Measurements from ENCODE around the gene PCK2. TPM values are rescaled to one million over a fixed set of nuclear protein-coding genes. Genes with fewer than 3 reads are reported as not detected.

The PCK2 gene
- total and polyA plus RNA-seq, 2 of the 8 experiments (the other 6 are each of a cell fraction or from before 2014, with no cell fraction given), result 81.9 to 115 TPM

- Histone ChIP-seq H3K27me3 (replicated peaks in 1 of 4; ENCODE audit: control insufficient read depth in 3 of 4, extremely low read depth in 1 of 4, insufficient read depth in 3 of 4, low read length in 3 of 4) (no peaks in the 10 kb centered on the region), H3K14ac (ENCODE audit: insufficient read length) (no peak overlapping the region), H3K4me2 (ENCODE audit: insufficient read depth in 1 of 2, low read depth in 2 of 2, low read length in 2 of 2) (no peak overlapping the region), H2BK120ac (replicated peaks; ENCODE audit: low read depth, low read length) (no peak overlapping the region), H3K4ac (replicated peaks; ENCODE audit: insufficient read length, low read depth, low read length) (no peak overlapping the region), H3K36me3 (ENCODE audit: control insufficient read depth in 2 of 4, insufficient read depth in 4 of 4, low read length in 3 of 4) (peaks cover 14 to 32% (median 29%) of the 10 kb centered on the region in 4 experiments), H2BK12ac (ENCODE audit: low read depth, low read length) (no peak overlapping the region), H4K5ac (ENCODE audit: insufficient read length, low read depth, low read length) (no peak overlapping the region), H2BK20ac (ENCODE audit: low read length) (no peak overlapping the region), H4K8ac (ENCODE audit: extremely low read depth, insufficient read depth, low read length) (no peak overlapping the region), H2BK5ac (ENCODE audit: low read depth, low read length) (no peak overlapping the region), H3K4me3 (ENCODE audit: extremely low read depth in 1 of 4, insufficient read depth in 2 of 4, low read depth in 3 of 4, low read length in 4 of 4) (no peak overlapping the region), H3K4me1 (replicated peaks in 1 of 4; ENCODE audit: control insufficient read depth in 3 of 4, insufficient read depth in 4 of 4, low read length in 3 of 4) (peaks cover 0 to 10% (median 7%) of the 10 kb centered on the region in 4 experiments; a peak in 5 of 7 replicates), H2AFZ (ENCODE audit: low read length) (no peak overlapping the region), H4K20me1 (replicated peaks in 1 of 2; ENCODE audit: control insufficient read depth in 1 of 2, insufficient read depth in 2 of 2, low read length in 2 of 2) (peaks cover 0 to 19% of the 10 kb centered on the region in 2 experiments), H3K79me2 (ENCODE audit: control insufficient read depth in 1 of 2, insufficient read depth in 2 of 2, low read length in 2 of 2) (peaks cover 0 to 28% of the 10 kb centered on the region in 2 experiments; a peak in 3 of 4 replicates), H3K56ac (replicated peaks; ENCODE audit: insufficient read length, low read depth, low read length) (no peak overlapping the region), H3K79me1 (ENCODE audit: low read depth, low read length) (peaks cover 11% of the 10 kb centered on the region; the same call in 1 of the 2 replicates), H3K27ac (ENCODE audit: low read depth, low read length) (no peak overlapping the region), H2AK5ac (ENCODE audit: low read depth, low read length) (0 out of 2 replicates have a peak overlapping the region, but pooled peaks have one; percentile 71), H3K23ac (ENCODE audit: insufficient read length) (no peak overlapping the region), H4K91ac (replicated peaks; ENCODE audit: insufficient read length, low read length) (no peak overlapping the region), H3K9me3 (ENCODE audit: insufficient read depth in 2 of 2, low read depth in 1 of 2, low read length in 1 of 2) (no peaks in the 10 kb centered on the region), H3K23me2 (ENCODE audit: low read depth, low read length) (peaks cover 10% of the 10 kb centered on the region), H3K9ac (replicated peaks in 1 of 4; ENCODE audit: extremely low read depth in 1 of 4, low read depth in 3 of 4, low read length in 3 of 4) (no peak overlapping the region), H3K18ac (ENCODE audit: extremely low read depth, low read length) (no peak overlapping the region), H2BK15ac (ENCODE audit: low read length) (no peak overlapping the region)
- FAIRE-seq, result no peak
- CTCF ChIA-PET (ENCODE audit: partially characterized antibody), result interaction anchor here (1.0 to 3.7 kb wide), 8 partner anchors 8 to 60 kb away, joined by 3 to 26 read pairs (median 5); partner anchors contain the start of genes EMC9, IRF9 and PSME1
- no peak for DNase-seq (ENCODE audit: low read depth in 1 of 2, low spot score in 2 of 2)
- WGBS, 2 experiments (ENCODE audit: extremely low coverage in 1 of 2, insufficient coverage in 1 of 2, insufficient read length in 1 of 2, insufficient replicate concordance in 2 of 2, low coverage in 1 of 2, low lambda C conversion rate in 2 of 2, missing lambda C conversion rate in 1 of 2), result 92% methylated on average over 3 of the region's 3 CpGs; no CpG with 5 or more reads in 1 of the 2 experiments
- POLR2A ChIA-PET (ENCODE audit: partially characterized antibody), result interaction anchor here (0.8 to 9.6 kb wide), 16 partner anchors 8 to 91 kb away, joined by 3 to 86 read pairs (median 6); partner anchors contain the start of genes EMC9, IRF9, PCK2 and PSME1
- TF ChIP-seq HDAC6 (IDR thresholded peaks at IDR 0.05; ENCODE audit: low read depth, low read length) (no peak), PHF8 (conservative IDR thresholded peaks at IDR 0.05; ENCODE audit: low read depth, low read length) (no peak), SRF (IDR thresholded peaks at IDR 0.05; ENCODE audit: low read depth, low read length) (no peak), CHD2 (IDR thresholded peaks at IDR 0.05; ENCODE audit: low read length) (no peak), BCL11A (IDR thresholded peaks at IDR 0.05; ENCODE audit: low read depth in 2 of 2, low read length in 2 of 2) (no peak), FOSL1 (IDR thresholded peaks at IDR 0.05; ENCODE audit: insufficient read depth, low read depth, low read length) (no peak), CEBPB (IDR thresholded peaks at IDR 0.05; ENCODE audit: low read depth, low read length) (no peak), NANOG (IDR thresholded peaks at IDR 0.05; ENCODE audit: insufficient read depth, low read depth, low read length, poor library complexity, severe bottlenecking) (no peak), CTCF (IDR thresholded peaks at IDR 0.05; ENCODE audit: control extremely low read depth in 1 of 3, insufficient read depth in 1 of 3, low read depth in 1 of 3, low read length in 3 of 3) (no peak), TAF1 (IDR thresholded peaks at IDR 0.05; ENCODE audit: low read depth, low read length) (no peak)
Measured at GRCh38 chr14:24149302-24149969, 55.3 kb downstream of the PCK2 start.

Data from H1 (cell line).